Psoas muscle (tissue), 8 donors: Measurements from ENCODE around the gene PDE9A. TPM values are rescaled to one million over a fixed set of nuclear protein-coding genes. Genes with fewer than 3 reads are reported as not detected.

Experiments used
- ATAC-seq, 4 donors: fragments of 200-7000 bp; cut with Tn5 transposase; one replicate each; pipeline ENCODE4 v1.9.1; 2020; ENCODE audit warnings: moderate library complexity in 3 of 4, mild to moderate bottlenecking in 2 of 4
- DNase-seq, 2 donors: peaks; one replicate each; pipeline ENCODE4 v3.0.0-alpha.2; 2020
- H3K27ac ChIP-seq: fragments of 200-600 bp; one replicate; pipeline ENCODE4 v1.8.0; 2022
- H3K27me3 ChIP-seq, 3 donors: fragments of 200-600 bp in 1 of 3; one replicate each; pipeline versions ENCODE4 v1.6.1 to v1.8.0; 2013 to 2022; ENCODE audit warnings: low read length in 2 of 3, mild to moderate bottlenecking in 2 of 3, moderate library complexity in 1 of 3; ENCODE audit not compliant: insufficient read depth in 3 of 3
- H3K36me3 ChIP-seq, 2 donors: fragments of 200-600 bp in 1 of 2; one replicate each; pipeline versions ENCODE4 v1.6.1 to v1.8.0; 2013 to 2022; ENCODE audit warnings: low read depth in 1 of 2, mild to moderate bottlenecking in 1 of 2, moderate library complexity in 1 of 2; ENCODE audit not compliant: insufficient read depth in 1 of 2
- H3K4me1 ChIP-seq: fragments of 200-600 bp; one replicate; pipeline ENCODE4 v1.8.0; 2022
- H3K4me3 ChIP-seq: fragments of 200-600 bp; one replicate; pipeline ENCODE4 v1.8.0; 2022; ENCODE audit warnings: mild to moderate bottlenecking
- H3K9me3 ChIP-seq: fragments of 200-600 bp; one replicate; pipeline ENCODE4 v1.8.0; 2022
- WGBS, 3 donors: extraction: QIAGEN DNeasy Blood & Tissue Kit; methylation state at CpG; one replicate each; pipeline versions ENCODE4 v1.1.6 to v1.1.7; 2013; 5-methylcytosine and 5-hydroxymethylcytosine counted together
- intact Hi-C, 2 donors: fragments of 100-400 bp; cut with DNase I; formaldehyde crosslinking; loops; one replicate each; pipeline versions ENCODE4 v1.11.0 to v1.14.2; 2022
- polyA plus RNA-seq, 3 donors: library from polyadenylated mRNA; stranded (reverse); fragments of 200-250 nt; gene quantifications; one replicate each; pipeline ENCODE4 v1.2.3, GENCODE V29; 2013
- total RNA-seq, 4 donors: library from RNA; stranded (reverse); fragmentation: NEBNext Ultra II Directional in 2 of 4; extraction: Animal tissue kit (Norgen Biotek cat#: 25700) in 2 of 4; gene quantifications; one replicate each; pipeline versions ENCODE4 v1.2.1 to v1.2.4, GENCODE V29; 2021 to 2023
- TF ChIP-seq, protein P1 (sequence below): fragments of 200-600 bp; IDR thresholded peaks from one replicate; pipeline ENCODE4 v1.8.0; 2022; ENCODE audit warnings: antibody characterized with exemption
- donor health status: healthy with polysubstance abuse.
- donor health status: DM: no; HTN: no; CAD: no; lungs with moderate emphysema.
- donor health status: Bipolar disorder and iron deficiency.
- donor health status: healthy.
- donor health status: DM: yes; HTN: yes; CAD: no.
- donor health status: DM: no; HTN: no; CAD: no.
- donor health status: DM: no; HTN: no; CAD: no.
- donor health status: DM: yes; HTN: yes; CAD: no.

The PDE9A gene
- total and polyA plus RNA-seq, 7 donors, result 1.2 to 4.3 (median 1.8) TPM

DNA sequence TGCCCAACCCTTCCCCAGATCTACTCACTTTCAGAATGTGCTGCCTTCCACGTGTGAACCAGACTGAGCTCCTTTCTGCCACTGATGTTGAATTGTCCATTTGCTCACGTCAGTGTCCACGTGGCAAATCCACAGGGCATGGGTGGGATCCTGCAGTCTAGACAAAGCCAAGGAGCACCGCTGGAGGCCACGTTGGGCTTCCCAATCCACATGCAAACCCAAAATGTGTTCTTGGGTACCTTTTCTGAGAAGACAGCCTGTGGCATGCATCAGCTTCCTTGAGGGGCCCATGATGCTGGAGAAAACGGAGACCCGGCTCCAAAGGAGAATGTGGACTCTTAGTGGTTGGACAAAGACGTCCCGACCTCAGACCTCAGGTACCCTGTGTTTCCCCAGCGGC is 87.6 kb downstream of the PDE9A start:
- Histone ChIP-seq H3K9me3 (no peaks in the 10 kb centered on the region), H3K27ac (no peak overlapping the region), H3K36me3 (no peaks in the 10 kb centered on the region), H3K4me3 (no peak overlapping the region), H3K4me1 (peaks cover 8% of the 10 kb centered on the region), H3K27me3 (peaks cover 0 to 30% (median 3%) of the 10 kb centered on the region in 3 donors)
- 77 to 83% (median 79%) methylated on average over 10 of the region's 10 CpGs for WGBS, 3 donors
- ATAC-seq (no peak), DNase-seq (no peak)
- intact Hi-C loops, result no loop called here
- TF ChIP-seq, protein P1, sequence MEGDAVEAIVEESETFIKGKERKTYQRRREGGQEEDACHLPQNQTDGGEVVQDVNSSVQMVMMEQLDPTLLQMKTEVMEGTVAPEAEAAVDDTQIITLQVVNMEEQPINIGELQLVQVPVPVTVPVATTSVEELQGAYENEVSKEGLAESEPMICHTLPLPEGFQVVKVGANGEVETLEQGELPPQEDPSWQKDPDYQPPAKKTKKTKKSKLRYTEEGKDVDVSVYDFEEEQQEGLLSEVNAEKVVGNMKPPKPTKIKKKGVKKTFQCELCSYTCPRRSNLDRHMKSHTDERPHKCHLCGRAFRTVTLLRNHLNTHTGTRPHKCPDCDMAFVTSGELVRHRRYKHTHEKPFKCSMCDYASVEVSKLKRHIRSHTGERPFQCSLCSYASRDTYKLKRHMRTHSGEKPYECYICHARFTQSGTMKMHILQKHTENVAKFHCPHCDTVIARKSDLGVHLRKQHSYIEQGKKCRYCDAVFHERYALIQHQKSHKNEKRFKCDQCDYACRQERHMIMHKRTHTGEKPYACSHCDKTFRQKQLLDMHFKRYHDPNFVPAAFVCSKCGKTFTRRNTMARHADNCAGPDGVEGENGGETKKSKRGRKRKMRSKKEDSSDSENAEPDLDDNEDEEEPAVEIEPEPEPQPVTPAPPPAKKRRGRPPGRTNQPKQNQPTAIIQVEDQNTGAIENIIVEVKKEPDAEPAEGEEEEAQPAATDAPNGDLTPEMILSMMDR, result no peak

DNA sequence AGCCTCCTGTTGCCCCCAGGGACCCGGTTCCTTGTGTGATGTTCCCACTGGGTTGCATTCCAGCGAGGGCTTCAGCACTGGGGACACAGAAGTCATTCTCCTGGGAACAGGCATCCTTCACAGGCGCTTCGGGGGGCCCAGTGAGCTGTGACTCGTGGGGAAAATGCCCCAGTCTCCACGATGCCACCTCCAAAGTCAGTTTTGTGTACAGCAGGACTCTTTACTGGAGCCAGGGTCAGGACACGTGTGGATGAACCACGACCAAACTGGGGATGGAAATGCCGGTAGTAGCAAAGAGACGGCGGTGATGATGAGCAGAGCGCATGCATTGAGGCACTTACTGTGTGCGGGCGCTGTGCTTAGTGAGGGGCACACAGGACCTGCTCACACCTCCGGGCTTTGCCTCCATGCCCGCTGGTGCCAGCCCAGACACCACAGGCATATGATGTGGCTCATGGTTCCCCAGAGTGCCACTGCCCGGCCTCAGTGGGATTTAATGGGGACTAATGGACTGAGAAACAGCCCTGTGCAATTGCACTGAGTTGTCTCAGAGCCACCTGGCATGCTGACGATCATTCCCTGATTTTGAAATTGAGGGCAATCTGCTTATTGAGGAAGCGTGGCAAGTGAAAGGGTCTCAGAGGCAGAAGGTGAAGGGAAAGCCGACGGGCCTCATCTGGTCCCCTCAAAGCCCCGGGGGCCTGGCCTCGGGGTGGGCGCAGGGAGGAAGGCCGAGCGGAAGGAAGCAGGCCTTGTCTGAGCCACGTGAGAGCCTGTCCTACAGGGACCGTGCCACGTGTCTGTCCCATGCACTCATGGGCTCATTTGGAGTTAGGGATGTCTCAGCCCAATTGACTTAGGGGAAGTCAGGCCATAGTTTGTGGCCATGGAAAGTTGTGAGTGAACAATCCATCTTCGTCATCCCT is 91.4 kb downstream of the PDE9A start:
- no peaks in the 10 kb centered on the region for H3K4me1 ChIP-seq
- TF ChIP-seq, protein P1, result no peak
- intact Hi-C loops, result no loop called here
- no peaks in the 10 kb centered on the region for H3K36me3 ChIP-seq
- H3K27ac ChIP-seq, result no peak overlapping the region
- H3K4me3 ChIP-seq, result no peak overlapping the region
- ATAC-seq (no peak), DNase-seq (no peak)
- H3K9me3 ChIP-seq, result no peaks in the 10 kb centered on the region
- WGBS, 3 donors, result 81 to 89% (median 83%) methylated on average over 30 of the region's 30 CpGs
- peaks cover 0 to 29% (median 6%) of the 10 kb centered on the region in 3 donors for H3K27me3 ChIP-seq

DNA sequence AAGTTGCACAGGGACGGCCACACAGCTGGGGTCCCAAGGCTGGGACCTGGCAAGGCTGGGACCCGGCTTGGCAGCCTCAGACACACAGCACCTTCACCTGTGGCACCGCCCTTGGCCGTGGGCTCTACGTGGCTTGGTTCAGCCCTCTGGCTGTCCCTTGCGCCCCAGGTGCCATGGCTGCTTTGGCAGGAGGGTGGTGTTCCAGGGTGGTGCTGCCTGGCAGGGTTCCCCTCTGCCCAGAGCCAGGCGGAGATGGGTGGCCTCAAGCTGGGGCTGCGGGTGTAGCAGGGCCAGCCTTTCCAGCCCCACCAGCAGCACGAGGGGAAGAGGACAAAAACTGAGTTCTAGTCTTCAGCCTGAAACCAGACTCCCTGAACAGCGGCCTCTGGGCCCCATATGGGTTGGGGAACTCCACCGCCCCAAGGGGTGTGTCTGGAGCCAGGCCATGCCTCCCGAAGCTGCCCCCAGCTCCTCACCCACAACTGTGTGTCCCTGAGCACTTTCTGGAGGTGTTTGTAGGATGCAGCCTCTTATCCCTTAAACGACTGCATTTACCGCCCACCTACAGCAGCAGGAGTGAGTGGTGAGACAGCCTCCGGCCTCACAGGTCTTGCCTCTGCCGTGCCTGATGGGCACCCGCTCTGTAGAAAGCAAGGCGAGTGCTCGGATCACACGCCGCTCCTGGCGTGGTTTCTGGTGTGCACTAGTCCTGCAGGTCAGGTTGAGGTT is 92.3 kb downstream of the PDE9A start:
- no peak for DNase-seq
- intact Hi-C loops, result no loop called here
- WGBS, 3 donors, result 74 to 81% (median 81%) methylated on average over 22 of the region's 22 CpGs
- TF ChIP-seq, protein P1, result no peak
- no peaks in the 10 kb centered on the region for H3K9me3 ChIP-seq
- H3K27ac ChIP-seq, result no peak overlapping the region
- H3K4me1 ChIP-seq, result no peaks in the 10 kb centered on the region
- ATAC-seq, result no peak
- no peaks in the 10 kb centered on the region for H3K36me3 ChIP-seq
- H3K4me3 ChIP-seq, result no peak overlapping the region
- peaks cover 0 to 26% (median 6%) of the 10 kb centered on the region in 3 donors for H3K27me3 ChIP-seq

DNA sequence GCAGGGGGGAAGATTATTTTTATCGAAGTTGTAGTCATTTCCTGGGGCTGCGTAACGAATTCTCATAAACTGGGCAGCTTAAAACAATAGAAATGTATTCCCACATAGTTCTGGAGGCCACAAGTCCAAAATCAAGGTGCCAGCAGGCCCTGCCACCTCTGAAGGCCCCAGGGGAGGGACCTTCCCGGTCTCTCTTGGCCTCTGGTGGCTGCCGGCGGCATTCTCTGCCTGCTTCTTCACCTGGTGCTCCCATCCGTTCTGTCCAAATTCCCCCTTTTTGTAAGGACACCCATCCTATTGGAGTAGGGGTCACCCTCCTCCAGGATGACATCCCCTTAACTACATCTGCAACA is 92.8 kb downstream of the PDE9A start:
- H3K4me3 ChIP-seq, result no peak overlapping the region
- intact Hi-C loops, result no loop called here
- H3K9me3 ChIP-seq, result no peaks in the 10 kb centered on the region
- no peaks in the 10 kb centered on the region for H3K4me1 ChIP-seq
- TF ChIP-seq, protein P1, result no peak
- WGBS, 3 donors, result 64 to 77% (median 76%) methylated on average over 7 of the region's 7 CpGs
- no peaks in the 10 kb centered on the region for H3K36me3 ChIP-seq
- DNase-seq (no peak), ATAC-seq (no peak)
- no peak overlapping the region for H3K27ac ChIP-seq
- H3K27me3 ChIP-seq, result peaks cover 0 to 25% (median 6%) of the 10 kb centered on the region in 3 donors
